ENCODE measurements around the gene STING1. TPM values are rescaled to one million over a fixed set of nuclear protein-coding genes. Genes with fewer than 3 reads are reported as not detected.
A peak's percentile ranks its signal among the peaks of the same experiment; 100 is the strongest.

The STING1 gene
- total RNA-seq, 1 donor from 2014 or later = 59.2 TPM

DNA sequence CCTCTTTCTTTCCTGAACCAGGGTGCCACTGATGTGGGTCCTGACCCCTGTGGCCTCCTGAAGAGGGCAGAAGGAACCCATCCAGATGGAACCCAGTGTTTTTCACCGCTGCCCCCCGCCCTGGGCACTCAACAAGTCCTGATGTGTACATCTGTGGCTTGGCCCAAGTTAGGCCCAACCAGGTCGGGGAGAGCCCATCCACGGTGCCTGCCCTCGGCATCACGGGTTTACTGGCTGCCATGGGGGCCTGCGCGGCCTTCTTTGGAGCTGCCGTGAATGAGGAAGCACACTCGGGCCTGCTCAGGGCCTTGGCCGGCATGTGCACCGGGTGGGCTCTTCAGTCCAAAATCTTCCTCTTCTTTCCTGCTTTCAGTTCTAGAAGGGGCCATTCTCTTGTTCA is 25.8 kb downstream of the STING1 start:
- Mint-ChIP-seq H3K4me3 (ENCODE audit: unreplicated experiment) (no peak overlapping the region), H3K4me1 (ENCODE audit: low read depth) (peaks cover 32% of the 10 kb centered on the region), H3K36me3 (ENCODE audit: low read depth) (no peaks in the 10 kb centered on the region), H3K27me3 (ENCODE audit: low read depth) (no peaks in the 10 kb centered on the region), H3K9me3 (ENCODE audit: low read depth) (no peaks in the 10 kb centered on the region), H3K27ac (ENCODE audit: unreplicated experiment) (no peak overlapping the region)
- TF ChIP-seq, protein P1, sequence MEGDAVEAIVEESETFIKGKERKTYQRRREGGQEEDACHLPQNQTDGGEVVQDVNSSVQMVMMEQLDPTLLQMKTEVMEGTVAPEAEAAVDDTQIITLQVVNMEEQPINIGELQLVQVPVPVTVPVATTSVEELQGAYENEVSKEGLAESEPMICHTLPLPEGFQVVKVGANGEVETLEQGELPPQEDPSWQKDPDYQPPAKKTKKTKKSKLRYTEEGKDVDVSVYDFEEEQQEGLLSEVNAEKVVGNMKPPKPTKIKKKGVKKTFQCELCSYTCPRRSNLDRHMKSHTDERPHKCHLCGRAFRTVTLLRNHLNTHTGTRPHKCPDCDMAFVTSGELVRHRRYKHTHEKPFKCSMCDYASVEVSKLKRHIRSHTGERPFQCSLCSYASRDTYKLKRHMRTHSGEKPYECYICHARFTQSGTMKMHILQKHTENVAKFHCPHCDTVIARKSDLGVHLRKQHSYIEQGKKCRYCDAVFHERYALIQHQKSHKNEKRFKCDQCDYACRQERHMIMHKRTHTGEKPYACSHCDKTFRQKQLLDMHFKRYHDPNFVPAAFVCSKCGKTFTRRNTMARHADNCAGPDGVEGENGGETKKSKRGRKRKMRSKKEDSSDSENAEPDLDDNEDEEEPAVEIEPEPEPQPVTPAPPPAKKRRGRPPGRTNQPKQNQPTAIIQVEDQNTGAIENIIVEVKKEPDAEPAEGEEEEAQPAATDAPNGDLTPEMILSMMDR (IDR thresholded peaks at IDR 0.05) = no peak
- peak; percentile 56 for DNase-seq (ENCODE audit: low spot score)

DNA sequence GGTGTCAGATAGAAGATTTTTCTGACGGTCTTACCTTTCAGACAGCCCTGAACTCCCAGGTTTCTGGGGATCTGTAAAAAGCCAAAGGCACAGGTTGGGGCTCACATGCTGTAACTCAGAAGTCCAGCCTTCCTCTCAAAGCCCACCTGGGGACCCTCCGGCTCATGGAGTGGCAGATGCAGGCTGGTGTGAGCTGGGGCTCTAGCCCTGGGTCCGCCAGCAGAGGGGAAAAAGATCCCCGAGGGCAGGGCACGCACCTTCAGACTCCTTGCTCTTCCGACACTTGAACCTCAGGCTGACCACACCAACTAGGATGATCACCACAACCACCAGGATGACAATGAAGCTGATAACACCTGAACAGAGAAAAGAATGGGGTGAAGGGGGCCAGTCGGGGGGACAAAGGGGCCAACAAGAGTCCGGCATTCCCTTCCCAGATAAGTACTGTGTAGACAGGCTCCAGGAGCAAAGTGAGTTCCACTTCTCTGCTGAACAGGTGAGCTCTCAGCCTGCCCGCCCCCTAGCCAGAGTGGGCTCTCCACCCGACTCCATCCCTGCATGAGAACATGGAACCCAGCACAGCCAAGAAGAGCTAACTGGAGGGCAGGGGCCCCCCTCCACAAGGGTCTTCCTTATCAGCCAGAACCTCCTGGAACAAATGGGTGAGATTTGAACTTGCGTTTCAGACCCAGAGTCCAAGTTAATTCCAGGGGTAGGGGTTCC is 27.8 kb downstream of the STING1 start:
- peaks cover 11% of the 10 kb centered on the region for H3K4me1 Mint-ChIP-seq (ENCODE audit: low read depth)
- H3K27me3 Mint-ChIP-seq (ENCODE audit: low read depth) = no peaks in the 10 kb centered on the region
- H3K36me3 Mint-ChIP-seq (ENCODE audit: low read depth) = no peaks in the 10 kb centered on the region
- H3K27ac Mint-ChIP-seq (ENCODE audit: unreplicated experiment) = no peak overlapping the region
- TF ChIP-seq, protein P1 (IDR thresholded peaks at IDR 0.05) = no peak
- no peaks in the 10 kb centered on the region for H3K9me3 Mint-ChIP-seq (ENCODE audit: low read depth)
- H3K4me3 Mint-ChIP-seq (ENCODE audit: unreplicated experiment) = no peak overlapping the region
- DNase-seq (ENCODE audit: low spot score) = peak; percentile 58

DNA sequence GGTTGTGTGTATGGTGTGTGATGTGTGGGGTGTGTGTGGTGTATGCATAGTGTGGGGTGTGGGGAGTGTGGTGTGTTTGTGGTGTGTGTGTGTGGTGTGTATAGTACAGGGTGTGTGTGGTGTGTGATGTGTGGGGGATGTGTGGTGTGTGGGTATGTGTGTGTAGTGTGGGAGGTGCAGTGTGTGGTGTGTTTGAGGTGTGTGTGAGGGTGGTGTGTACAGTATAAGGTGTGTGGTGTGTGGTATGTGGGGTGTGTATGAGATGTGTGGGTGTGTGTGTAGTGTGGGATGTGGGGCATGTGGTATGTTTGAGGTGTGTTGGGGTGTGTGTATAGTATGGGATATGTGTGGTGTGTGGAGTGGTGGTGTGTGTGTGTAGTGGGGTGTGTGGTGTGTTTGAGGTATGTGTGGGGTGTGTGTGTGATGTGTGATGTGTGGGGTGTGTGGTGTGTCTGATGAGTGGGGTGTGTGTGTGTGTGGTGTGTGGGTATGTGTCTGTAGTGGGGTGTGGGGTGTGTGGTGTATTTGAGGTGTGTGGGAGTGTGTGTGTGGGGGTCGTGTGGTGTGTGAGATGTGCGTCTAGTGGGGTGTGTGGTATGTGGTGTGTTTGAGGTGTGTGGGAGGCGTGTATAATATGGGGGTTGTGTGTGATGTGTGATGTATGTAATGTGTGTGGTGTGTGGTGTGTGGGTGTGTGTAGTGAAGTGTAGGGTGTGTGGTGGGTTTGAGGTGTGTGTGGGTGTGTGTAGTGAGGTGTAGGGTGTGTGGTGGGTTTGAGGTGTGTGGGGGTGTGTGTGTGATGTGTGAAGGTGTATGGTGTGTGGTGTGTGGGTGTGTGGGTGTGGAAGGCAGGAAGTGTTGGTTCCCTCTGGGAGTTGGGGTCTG is 28.6 kb downstream of the STING1 start:
- Mint-ChIP-seq H3K4me1 (ENCODE audit: low read depth) (peaks cover 3% of the 10 kb centered on the region), H3K36me3 (ENCODE audit: low read depth) (no peaks in the 10 kb centered on the region), H3K27me3 (ENCODE audit: low read depth) (no peaks in the 10 kb centered on the region), H3K27ac (ENCODE audit: unreplicated experiment) (no peak overlapping the region), H3K9me3 (ENCODE audit: low read depth) (no peaks in the 10 kb centered on the region), H3K4me3 (ENCODE audit: unreplicated experiment) (no peak overlapping the region)
- DNase-seq (ENCODE audit: low spot score) = peak; percentile 32
- TF ChIP-seq, protein P1 (IDR thresholded peaks at IDR 0.05) = no peak

DNA sequence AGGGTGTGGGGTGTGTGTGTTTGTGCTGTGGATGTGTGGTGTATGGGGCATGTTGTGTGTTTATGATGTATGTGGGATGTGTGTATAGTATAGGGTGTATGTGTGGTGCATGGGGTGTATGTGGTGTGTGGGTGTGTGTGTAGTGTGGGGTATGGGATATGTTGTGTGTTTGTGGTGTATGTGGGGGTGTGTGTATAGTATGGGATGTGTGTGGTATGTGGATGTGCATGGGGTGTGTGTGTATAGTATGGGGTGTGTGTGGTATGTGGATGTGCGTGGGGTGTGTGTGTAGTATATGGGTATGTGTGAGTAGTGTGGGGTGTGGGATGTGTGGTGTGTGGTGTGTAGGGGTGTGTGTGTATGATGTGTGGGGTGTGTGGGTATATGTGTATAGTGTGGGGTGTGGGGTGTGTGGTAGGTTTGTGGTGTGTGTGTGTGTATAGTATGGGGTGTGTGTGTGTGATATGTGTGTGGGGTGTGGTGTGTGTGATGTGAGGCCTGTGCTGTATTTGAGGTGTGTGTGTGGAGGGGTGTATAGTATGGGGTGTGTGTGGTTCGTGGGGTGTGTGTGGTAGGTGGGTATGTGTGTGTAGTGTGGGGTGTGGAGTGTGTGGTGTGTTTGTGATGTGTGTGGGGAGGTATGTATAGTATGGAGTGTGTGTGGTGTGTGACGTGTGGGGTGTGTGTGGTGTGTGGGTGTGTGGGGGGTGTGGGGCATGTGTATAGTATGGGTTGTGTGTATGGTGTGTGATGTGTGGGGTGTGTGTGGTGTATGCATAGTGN is 30.5 kb downstream of the STING1 start:
- TF ChIP-seq, protein P1 (IDR thresholded peaks at IDR 0.05) = no peak
- no peaks in the 10 kb centered on the region for H3K36me3 Mint-ChIP-seq (ENCODE audit: low read depth)

DNA sequence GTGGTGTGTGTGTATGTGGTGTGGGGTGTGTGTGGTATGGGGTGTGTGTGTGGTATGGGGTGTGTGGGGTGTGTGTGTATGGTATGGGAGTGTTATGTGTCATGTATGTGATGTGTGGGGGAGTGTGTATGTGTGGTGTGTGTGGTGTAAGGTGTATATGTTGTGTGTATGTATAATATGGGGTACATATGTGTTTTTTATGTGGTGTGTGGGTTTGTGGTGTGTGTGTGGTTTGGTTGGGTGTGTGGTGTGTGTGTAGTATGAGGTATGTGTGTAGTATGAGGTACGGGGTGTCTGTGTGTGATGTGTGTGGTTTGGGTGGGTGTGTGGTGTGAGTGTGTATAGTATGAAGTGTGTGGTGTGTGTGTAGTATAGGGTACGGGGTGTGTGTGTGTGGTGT is 31.4 kb downstream of the STING1 start:
- Mint-ChIP-seq H3K9me3 (ENCODE audit: low read depth) (no peaks in the 10 kb centered on the region), H3K36me3 (ENCODE audit: low read depth) (no peaks in the 10 kb centered on the region), H3K4me3 (ENCODE audit: unreplicated experiment) (no peak overlapping the region), H3K27ac (ENCODE audit: unreplicated experiment) (no peak overlapping the region), H3K27me3 (ENCODE audit: low read depth) (no peaks in the 10 kb centered on the region), H3K4me1 (ENCODE audit: low read depth) (peaks cover 15% of the 10 kb centered on the region)
- TF ChIP-seq, protein P1 (IDR thresholded peaks at IDR 0.05) = no peak
- peak; percentile 14 for DNase-seq (ENCODE audit: low spot score)

More for the DNA sequence above, 30.5 kb downstream of the STING1 start:
- peaks cover 6% of the 10 kb centered on the region for H3K4me1 Mint-ChIP-seq (ENCODE audit: low read depth)
- H3K4me3 Mint-ChIP-seq (ENCODE audit: unreplicated experiment) = no peak overlapping the region
- H3K27me3 Mint-ChIP-seq (ENCODE audit: low read depth) = no peaks in the 10 kb centered on the region
- peak; percentile 35 for DNase-seq (ENCODE audit: low spot score)
- no peaks in the 10 kb centered on the region for H3K9me3 Mint-ChIP-seq (ENCODE audit: low read depth)
- H3K27ac Mint-ChIP-seq (ENCODE audit: unreplicated experiment) = no peak overlapping the region

Data from chondrocyte (in vitro differentiated cells).